LHCN-M2 (cell line): Measurements from ENCODE around the gene TAAR5. TPM values are rescaled to one million over a fixed set of nuclear protein-coding genes. Genes with fewer than 3 reads are reported as not detected.
A peak's percentile ranks its signal among the peaks of the same experiment; 100 is the strongest.
"Not testable (repeated sequence)": the region's sequence is repeated elsewhere in the genome, so short reads cannot be mapped to it uniquely, and the experiment has no call there.

Experiments
- DNase-seq: peaks from one replicate; pipeline ENCODE4 v3.0.0-alpha.2; 2012; ENCODE audit warnings: low read depth
- polyA plus RNA-seq: library from polyadenylated mRNA; unstranded; fragments of >200 nt; gene quantifications from one replicate; pipeline ENCODE4 v1.2.1, GENCODE V29; 2012; ENCODE audit warnings: missing spikeins
- total RNA-seq: library from RNA; depleted of rRNA; stranded (reverse); fragments of >200 nt; gene quantifications from 2 replicates; pipeline ENCODE4 v1.2.3, GENCODE V29; 2014; rRNA removed

Gene TAAR5
- total RNA-seq, result not detected in 2 replicates
- not detected for polyA plus RNA-seq

DNA sequence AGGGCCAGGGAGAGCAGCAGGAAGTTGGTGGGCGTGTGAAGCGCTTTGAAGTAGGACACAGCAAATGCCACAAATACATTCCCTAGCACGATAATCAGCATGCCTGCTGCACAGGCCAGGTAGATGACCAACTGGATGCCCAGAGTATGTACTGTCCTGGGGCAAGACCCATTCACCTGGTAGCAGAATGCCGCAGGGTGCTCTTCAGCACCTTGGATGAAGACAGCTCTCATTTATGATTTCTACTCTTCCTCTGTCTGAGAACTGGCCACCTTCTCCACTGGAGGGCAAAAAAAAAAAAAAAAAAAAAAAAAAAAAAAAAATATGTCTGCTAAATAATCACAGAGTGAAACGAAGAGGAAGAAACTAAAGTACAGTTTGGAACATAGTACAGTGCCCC is at the start of gene TAAR5:
TAAR5 (minus strand) TSS at position 288 of the 400 bp plus-strand sequence; CDS start at position 233, 55 bp downstream.
- DNase-seq, result no peak

GRCh38 chr6:132637135-132637534 is 47.6 kb upstream of the TAAR5 start:
- not testable (repeated sequence) for DNase-seq

- DNase-seq, result not testable (repeated sequence)
These were observed 46.4 kb upstream of the TAAR5 start for GRCh38 chr6:132635906-132636305.

DNA sequence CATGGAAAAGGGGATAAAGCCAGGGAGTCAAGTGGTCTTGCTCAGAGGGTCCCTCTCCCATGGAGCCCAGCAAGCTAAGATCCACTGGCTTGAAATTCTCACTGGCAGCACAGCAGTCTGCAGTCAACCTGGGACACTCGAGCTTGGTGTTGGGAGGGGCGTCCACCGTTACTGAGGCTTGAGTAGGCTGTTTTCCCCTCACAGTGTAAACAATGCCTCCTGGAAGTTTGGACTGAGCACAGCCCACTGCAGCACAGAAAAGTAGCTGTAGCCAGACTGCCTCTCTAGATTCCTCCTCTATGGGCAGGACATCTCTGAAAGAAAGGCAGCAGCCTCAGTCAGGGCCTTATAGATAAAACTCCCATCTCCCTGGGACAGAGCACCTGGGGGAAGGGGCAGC is 45.7 kb upstream of the TAAR5 start:
- DNase-seq, result not testable (repeated sequence)

DNA sequence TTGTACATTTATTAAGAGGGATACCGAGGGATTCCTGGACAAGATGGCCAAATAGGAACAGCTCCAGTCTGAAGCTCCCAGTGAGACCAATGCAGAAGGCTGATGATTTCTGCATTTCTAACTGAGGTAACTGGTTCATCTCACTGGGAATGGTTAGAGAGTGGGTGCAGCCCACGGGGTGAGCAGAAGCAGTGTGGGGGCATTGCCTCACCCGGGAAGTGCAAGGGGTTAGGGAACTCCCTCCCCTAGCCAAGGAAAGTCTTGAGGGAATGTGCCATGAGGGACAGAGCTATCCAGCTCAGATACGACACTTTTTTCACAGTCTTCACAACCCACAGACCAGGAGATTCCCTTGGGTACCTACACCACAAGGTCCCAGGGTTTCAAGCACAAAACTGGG is 45.3 kb upstream of the TAAR5 start:
- no peak for DNase-seq

- no peak for DNase-seq
These were observed 43.8 kb upstream of the TAAR5 start for GRCh38 chr6:132633362-132633761.

DNA sequence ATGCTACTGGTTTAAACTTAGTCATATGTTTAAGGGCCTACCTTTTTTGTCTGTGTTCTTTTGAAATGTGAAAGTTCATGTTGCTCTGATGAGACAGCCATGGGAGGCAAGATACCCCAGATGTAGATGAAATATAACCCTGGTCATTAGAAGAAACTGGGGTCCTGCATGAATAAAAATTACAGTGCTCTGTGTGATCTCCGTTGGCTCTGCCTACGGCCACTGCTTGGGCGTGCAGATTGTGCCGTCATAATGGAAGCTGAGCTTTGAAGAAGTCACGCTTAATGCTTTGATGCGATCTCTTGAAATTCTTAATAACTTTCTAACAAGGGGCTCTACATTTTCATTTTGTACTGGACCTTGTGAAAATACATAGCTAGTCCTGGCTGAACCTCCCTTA is 34.6 kb upstream of the TAAR5 start, which contains the start of gene TAAR2:
TAAR2 (minus strand) TSS at position 101 of the 400 bp plus-strand sequence; CDS start at position 101, 0 bp downstream.
- DNase-seq, result no peak

- DNase-seq, result no peak
These were observed 33.7 kb upstream of the TAAR5 start for GRCh38 chr6:132623106-132623845.

DNA sequence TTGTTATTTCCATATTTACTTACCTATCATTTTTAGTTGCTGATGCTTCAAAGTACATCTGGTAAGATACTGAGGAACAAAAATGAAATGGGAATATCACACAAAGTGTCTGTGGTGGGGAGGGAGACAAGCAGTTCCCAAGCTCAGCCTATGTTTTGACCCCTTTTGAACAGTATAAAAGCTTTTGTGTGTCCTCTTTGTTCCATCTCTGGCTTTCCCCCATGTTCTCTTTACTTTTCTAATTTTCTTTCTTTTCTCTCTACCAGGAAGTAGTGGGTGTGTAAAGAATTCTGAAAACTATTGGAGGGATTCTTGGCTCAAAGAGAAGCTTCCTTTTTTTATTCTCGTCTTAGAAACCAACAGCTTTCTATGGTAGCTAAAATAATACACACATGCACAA is 27.1 kb upstream of the TAAR5 start:
- no peak for DNase-seq

DNA sequence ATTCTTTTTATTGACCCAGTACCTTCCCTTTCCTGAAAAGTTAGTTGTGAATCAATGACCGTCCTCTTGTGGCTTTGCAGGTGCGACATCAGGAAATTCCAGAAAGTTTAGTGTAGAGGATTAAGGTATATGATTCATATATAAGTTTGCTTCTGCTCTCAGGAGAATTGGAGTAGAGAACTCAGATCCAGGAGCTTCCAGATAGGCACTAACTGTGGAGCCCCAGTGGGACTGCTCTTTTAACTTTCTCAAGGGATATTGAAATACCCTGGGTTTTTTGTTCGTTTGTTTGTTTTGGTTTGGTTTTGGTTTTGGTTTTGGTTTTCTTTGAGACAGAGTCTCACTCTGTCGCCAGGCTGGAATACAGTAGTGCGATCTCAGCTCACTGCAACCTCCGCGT is 25.0 kb upstream of the TAAR5 start:
- no peak for DNase-seq

DNA sequence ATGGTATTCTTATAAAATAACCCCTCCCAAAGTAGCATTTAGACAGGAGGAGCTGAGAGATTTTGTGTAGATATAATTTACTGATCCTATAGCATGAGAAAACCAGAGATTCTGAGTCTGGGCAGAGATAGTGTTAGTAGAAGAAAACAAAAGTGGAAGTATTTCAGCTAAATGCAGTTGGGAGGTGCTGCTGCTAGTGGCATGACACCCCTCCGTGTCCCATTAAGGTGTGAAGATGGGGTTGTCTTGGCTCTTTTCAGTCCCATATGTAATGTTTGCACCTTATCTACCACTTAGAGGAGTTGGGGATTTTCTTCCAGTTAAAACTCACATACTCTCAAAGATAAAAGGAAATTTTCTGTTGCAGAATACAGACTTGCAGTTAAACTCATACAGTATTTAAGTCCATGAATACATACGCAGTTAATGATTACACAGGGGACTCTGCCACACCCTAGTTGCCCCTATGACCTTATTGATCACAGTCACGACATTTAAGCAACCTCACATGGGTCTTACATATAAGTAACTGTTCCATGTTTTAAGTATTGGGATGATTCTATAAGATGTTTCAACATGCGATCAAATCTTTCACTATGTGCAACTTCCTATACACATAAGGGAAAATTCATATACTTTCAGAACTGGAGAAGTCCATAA is 23.0 kb upstream of the TAAR5 start:
- DNase-seq, result no peak

DNA sequence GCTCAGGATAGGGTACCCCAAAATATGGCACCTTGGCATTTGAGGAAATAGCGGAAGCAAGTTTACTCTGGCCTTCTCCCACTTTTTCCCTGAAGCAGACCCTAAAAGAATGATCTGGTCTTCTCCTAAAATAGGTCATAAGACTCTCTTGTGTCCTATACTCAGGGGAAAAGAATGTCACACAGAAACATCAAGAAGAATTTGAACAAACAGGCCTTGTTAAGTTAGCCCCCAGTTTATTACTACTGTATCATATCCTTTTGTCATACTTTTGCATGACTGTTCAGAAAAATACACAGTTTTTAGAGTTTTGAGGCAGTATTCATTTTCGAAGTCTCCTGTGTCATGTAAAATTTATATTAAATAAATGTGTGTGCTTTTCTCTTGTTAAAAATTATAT is 22.1 kb upstream of the TAAR5 start:
- DNase-seq, result no peak

- no peak for DNase-seq
These were observed 18.1 kb upstream of the TAAR5 start for GRCh38 chr6:132607544-132608233.

DNA sequence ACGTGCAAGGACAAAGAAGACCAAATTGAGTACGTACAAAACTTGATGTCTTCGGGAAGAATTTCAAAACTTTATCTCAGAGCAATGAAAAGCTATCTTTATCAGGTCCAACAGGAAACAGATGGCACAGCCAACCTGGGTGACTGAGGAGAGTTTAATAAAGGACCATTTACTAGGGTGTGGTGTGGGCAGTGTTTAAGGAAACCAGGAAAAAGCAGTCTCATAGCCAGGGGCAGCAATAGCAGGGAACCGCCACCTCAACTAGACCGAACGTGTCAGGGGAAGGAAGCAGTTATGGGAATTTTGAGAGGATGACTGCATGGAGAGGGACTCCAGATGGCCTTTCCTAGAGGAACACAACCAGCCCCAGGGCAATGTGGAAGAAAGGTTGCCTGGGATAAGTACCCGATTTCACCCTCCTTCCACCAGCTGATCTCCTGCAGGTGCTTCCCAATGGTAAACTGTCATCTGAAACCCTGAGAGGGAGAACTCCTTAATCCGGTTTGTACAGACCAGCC is 15.2 kb upstream of the TAAR5 start:
- no peak for DNase-seq

DNA sequence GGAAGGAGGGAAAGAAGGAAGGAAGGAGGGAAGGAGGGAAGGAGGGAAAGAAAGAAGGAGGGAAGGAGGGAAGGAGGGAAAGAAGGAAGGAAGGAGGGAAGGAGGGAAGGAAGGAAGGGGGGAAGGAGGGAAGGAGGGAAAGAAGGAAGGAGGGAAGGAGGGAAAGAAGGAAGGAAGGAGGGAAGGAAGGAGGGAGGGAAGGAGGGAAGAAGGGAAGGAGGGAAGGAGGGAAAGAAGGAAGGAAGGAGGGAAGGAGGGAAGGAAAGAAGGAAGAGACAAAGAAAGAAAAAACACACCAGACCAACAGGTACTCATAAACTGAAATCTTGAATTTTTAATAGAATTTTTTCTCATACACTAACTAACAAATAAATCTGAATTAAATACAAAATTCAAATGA is 11.4 kb upstream of the TAAR5 start:
- DNase-seq, result not testable (repeated sequence)

GRCh38 chr6:132598473-132598872 is 8.9 kb upstream of the TAAR5 start:
- DNase-seq, result peak; percentile 14

GRCh38 chr6:132596201-132596600 is 6.7 kb upstream of the TAAR5 start:
- no peak for DNase-seq

GRCh38 chr6:132592855-132593254 is 3.3 kb upstream of the TAAR5 start:
- DNase-seq, result no peak

DNA sequence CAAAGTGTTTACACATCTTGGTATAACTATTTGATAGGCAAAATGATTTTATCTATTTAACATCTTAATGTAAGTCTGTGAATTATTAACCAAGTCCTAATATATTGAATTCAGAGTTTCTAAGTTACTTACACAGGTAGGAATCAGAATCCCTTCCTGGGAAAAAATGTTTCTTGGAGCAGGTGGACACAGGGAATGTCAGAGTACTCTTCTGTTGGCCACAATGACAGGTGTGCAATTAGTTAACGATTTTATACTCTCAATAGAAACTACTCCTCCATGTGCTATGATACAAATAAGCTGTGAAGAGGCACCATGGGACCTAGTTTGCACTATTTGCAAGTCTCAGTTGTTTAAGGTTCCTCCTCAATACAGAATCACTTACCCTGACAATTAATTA is 821 bp upstream of the TAAR5 start:
- no peak for DNase-seq

DNA sequence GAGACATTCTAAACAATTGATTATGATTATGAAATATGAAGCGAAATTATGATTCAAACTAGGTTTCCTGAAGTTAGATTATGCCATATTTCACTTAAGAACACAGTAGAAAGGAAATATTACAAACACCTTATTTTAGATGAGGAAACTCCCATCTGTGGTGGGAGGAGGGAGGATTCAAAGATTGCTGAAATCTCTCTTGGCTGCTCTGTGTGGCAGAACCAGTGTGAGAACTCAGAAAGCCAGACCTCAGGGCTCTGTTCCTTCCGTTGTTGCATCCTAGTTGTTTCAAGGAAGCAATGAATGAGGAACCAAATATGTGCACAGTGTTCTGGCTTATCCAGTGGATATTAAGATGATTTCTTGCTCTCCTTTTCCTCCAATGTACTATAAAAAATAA is 2.1 kb downstream of the TAAR5 start:
- no peak for DNase-seq

GRCh38 chr6:132584698-132585097 is 4.8 kb downstream of the TAAR5 start:
- no peak for DNase-seq

DNA sequence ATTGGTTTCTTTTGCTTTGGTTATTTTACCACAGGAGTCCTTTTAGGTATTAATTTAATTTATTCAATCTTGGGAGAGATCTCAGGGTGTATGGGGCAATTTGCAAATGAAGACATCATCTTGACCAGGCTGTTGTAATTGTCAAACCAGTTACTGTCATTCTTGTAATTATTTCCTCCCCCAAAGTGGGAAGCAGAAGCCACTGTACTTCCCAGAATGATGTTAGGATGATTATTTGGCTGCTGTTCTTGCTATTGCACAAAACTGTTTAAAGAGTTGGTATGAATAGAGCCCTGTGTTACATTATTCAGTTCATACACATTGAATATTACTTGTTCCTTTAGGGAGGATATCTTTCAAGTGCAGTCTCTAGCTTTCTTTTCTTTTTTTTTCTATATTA is 17.8 kb downstream of the TAAR5 start:
- no peak for DNase-seq
